ENCODE results near the gene NT5C2.

GRCh38 chr10:103111918-103112877 is 80.9 kb downstream of the NT5C2 start:
- no peak for TF ChIP-seq CTCF (IDR thresholded peaks at IDR 0.05)
- TF ChIP-seq NR1H2 (CRISPR knock-in tag; IDR thresholded peaks at IDR 0.05) = no peak
- TF ChIP-seq JUN (CRISPR knock-in tag; IDR thresholded peaks at IDR 0.05) = no peak
- no peak for TF ChIP-seq ATF1 (CRISPR knock-in tag; IDR thresholded peaks at IDR 0.05)
- TF ChIP-seq ZNF671 (CRISPR knock-in tag; IDR thresholded peaks at IDR 0.05) = no peak
- no peak for TF ChIP-seq NFE2L1 (CRISPR knock-in tag; IDR thresholded peaks at IDR 0.05)
- TF ChIP-seq E2F1 (CRISPR knock-in tag; IDR thresholded peaks at IDR 0.05) = no peak
- TF ChIP-seq FOXK1 (CRISPR knock-in tag; IDR thresholded peaks at IDR 0.05) = no peak
- TF ChIP-seq ZSCAN18 (CRISPR knock-in tag; IDR thresholded peaks at IDR 0.05) = no peak
- TF ChIP-seq CREM (CRISPR knock-in tag; IDR thresholded peaks at IDR 0.05) = no peak
- TF ChIP-seq FOXP4 (CRISPR knock-in tag; IDR thresholded peaks at IDR 0.05) = no peak
